Measurements from ENCODE around the gene ELOVL2.

DNA sequence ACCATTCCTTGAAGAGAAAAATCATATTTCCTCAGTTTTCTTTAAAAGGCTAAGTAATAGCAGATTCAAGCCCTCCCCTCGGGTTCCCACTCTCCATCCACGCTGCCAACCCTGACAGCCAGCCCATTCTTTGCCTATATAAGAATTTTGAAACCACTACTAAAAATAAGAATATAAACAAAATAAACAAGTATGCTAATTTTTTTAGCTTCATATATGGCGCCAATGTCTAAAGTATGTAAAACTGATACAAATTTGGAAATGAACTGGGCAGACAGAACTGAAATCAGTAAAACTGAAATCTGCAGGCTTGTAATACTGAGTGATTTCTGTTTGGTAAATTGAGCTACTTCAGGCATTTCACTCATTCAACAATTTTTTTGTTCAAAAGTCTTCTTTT is 19.0 kb downstream of the ELOVL2 start:
- TF ChIP-seq, protein P1, sequence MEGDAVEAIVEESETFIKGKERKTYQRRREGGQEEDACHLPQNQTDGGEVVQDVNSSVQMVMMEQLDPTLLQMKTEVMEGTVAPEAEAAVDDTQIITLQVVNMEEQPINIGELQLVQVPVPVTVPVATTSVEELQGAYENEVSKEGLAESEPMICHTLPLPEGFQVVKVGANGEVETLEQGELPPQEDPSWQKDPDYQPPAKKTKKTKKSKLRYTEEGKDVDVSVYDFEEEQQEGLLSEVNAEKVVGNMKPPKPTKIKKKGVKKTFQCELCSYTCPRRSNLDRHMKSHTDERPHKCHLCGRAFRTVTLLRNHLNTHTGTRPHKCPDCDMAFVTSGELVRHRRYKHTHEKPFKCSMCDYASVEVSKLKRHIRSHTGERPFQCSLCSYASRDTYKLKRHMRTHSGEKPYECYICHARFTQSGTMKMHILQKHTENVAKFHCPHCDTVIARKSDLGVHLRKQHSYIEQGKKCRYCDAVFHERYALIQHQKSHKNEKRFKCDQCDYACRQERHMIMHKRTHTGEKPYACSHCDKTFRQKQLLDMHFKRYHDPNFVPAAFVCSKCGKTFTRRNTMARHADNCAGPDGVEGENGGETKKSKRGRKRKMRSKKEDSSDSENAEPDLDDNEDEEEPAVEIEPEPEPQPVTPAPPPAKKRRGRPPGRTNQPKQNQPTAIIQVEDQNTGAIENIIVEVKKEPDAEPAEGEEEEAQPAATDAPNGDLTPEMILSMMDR (IDR thresholded peaks at IDR 0.05; ENCODE audit: low read depth, low read length) = no peak
- TF ChIP-seq MYC (IDR thresholded peaks at IDR 0.05; ENCODE audit: low read depth, low read length) (no peak), POLR2A (IDR thresholded peaks at IDR 0.05; ENCODE audit: extremely low read depth, insufficient read length) (no peak)
